Head of caudate nucleus (tissue), 42 donors: ENCODE data around the gene PLEKHJ1.
A peak's percentile ranks its signal among the peaks of the same experiment; 100 is the strongest.

ENCODE experiments used
- DNase-seq, 42 donors: peaks; one replicate each; pipeline versions ENCODE4 v3.0.0 to v3.0.0-alpha.2; 2020 to 2021; ENCODE audit warnings: mixed read lengths in 7 of 42
- intact Hi-C: fragments of 100-400 bp; cut with DNase I; formaldehyde crosslinking; loops from one replicate; pipeline ENCODE4 v1.15.0; 2022

Gene PLEKHJ1

DNA sequence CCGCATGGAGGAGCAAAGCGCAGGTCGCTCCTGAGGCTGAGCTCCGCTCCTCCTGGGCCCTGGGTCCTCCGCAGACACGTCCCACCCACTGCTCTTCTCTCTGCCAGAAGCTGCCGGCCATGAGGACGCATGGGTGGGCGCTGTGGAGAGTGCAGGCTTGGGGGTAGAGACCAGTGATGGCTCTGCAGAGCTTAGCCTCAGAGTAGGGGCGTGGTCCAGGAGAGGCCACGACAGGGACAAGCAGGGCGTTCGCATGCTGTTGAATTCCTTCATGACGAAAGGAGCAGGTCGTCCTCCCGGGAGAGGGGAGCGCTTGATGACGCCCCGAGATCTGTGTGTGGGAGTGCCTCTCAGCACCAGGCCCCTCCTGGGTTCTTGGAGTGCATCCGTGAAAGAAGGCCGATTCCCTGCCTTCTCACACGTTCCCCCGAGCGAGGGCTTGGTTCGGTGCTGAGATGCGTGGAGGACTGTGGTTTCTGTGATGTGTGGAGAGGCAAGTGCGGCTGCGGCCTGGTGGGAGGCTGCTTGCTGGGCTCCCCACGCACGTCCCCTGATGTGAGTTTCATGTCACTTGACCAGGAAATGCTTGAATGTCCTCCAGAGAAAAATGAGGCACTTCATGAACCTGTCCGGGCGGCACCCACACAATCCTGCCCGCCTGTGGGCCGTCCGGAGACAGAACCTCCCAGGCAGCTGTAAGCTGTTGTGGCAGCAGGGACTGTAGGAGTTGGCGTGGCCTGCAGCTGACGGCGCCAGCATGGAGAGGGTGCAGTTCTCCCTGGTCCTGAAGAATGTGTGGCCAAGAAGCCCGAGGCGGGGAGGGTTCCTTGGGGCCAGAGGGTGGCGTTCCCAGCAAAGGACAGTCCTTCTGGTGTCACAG is 5.0 kb upstream of the PLEKHJ1 start:
- DNase-seq, result peak in 39 of 42 donors; percentile 25 to 84 (median 57)
- intact Hi-C loops, result no loop called here

DNA sequence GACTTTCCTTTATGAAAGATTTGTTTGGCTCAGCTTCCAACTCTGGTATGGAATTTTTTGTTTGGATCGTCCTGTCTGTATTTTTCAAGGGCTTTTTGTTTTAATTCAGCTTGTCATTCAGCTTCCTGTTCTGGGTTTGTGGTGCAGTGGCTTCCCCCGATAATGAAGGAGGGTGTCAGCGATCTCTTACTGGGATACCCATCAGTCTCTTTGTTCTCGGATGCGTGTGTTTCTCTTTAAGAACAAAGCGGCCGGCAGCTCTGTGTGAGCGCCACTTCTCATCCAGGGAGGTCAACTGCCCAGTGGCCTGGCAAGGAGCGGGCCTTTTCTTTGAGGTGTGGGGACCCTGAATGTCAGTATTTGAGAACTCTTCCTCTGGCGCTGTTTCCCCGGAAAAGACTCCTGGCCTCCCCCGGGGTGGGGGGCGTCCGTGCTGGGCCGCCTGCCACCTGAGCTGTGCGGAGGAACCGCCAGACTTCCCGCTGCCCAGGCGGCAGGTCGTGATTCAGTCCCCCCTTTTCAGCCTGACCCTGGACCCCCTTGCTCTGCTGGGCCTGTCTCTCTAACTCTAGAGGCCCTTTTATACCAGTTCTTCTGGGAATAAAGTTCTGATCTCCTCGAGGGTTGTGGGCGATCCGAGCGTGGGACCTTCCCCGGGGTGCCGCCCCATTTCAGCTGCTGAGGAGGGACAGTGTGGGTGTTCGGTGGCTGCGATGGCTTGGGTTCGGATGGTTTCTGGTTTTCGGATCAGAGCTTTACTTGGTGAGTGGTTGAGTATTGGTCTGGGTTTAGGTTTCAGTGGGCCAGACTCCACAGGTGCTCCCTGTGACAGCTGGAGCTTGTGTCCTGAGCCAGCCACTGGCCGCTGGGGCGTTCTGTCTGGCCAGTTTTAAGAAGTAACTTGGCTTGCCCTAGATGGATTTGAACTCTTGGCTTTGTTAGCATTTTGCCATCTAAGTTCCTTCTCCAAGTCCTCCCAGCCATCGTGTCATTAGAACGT is 3.9 kb upstream of the PLEKHJ1 start:
- intact Hi-C loops, result loop anchor here (5.0 kb wide), 2 partner anchors 77 to 88 kb away; partner anchors contain the start of gene AP3D1
- peak in 3 of 42 donors; percentile 21 to 46 (median 21) for DNase-seq

DNA sequence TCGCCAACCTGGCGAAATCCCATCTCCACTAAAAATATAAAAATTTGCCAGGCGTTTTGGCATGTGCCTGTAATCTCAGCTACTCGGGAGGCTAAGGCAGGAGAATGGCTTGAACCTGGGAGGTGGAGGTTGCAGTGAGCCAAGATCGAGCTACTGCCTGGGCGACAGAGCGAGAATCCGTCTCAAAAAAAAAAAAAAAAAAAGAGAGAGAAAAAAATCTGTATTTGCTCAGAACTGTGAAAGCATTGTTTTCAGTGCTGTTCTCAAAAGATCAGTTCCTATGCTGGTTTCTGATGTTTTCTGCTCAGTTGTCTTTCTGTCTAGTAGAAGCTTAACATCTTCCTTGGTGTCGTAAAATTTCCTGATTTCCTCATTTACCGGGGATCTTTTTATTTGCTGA is 3.0 kb upstream of the PLEKHJ1 start:
- intact Hi-C loops, result loop anchor here (5.0 kb wide), 2 partner anchors 78 to 87 kb away; partner anchors contain the start of gene AP3D1
- DNase-seq, result no peak

DNA sequence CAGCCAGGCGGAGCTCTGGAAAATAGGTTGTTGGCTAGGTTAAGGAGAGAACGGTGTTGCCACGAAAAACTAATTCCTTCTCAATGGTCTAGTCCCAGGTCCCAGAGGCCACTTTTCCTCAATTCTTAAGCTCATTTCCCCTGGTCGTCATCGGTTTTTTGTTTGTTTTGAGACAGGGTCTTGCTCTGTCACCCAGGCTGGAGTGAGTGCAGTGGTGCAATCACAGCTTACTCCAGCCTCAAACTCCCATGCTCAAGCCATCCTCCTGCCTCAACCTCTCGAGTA is 1.7 kb upstream of the PLEKHJ1 start:
- intact Hi-C loops, result loop anchor here (2.0 to 5.0 kb wide), 3 partner anchors 35 to 86 kb away; partner anchors contain the start of gene AP3D1
- no peak for DNase-seq

- intact Hi-C loops, result loop anchor here (2.0 to 5.0 kb wide), 3 partner anchors 36 to 85 kb away; partner anchors contain the start of gene AP3D1
- peak in 1 of 42 donors; percentile 30 for DNase-seq
Observed at GRCh38 chr19:2237051-2237868, 1.1 kb upstream of the PLEKHJ1 start.

GRCh38 chr19:2236064-2236313 is 140 bp downstream of the PLEKHJ1 start:
- intact Hi-C loops, result loop anchor here (2.0 to 5.0 kb wide), 3 partner anchors 37 to 84 kb away; partner anchors contain the start of gene AP3D1
- no peak for DNase-seq

GRCh38 chr19:2235381-2236063 is 607 bp downstream of the PLEKHJ1 start:
- intact Hi-C loops, result loop anchor here (2.0 to 5.0 kb wide), 3 partner anchors 37 to 83 kb away; partner anchors contain the start of gene AP3D1
- peak in 4 of 42 donors; percentile 19 to 39 (median 27) for DNase-seq

DNA sequence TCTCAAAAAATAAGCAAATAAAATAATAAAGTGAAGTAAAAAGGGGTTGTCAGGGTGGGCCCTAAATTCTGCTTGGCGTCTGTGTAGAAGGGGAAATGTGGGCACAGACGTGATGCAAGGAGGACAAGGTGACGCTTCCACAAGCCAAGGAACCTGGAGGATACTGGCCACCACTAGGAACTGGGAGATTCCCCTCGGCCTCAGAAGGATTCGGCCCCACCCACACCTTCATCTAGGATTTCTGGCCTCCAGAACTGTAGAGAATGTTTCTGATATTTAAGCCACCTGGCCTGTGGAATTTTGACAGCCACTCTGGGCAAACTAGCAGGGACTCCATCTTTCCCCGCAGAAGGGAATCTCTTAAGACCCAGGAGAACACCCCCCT is 1.1 kb downstream of the PLEKHJ1 start:
- no peak for DNase-seq
- intact Hi-C loops, result loop anchor here (5.0 kb wide), 2 partner anchors 82 to 83 kb away; partner anchors contain the start of gene AP3D1

- DNase-seq, result no peak
- intact Hi-C loops, result no loop called here
Observed at GRCh38 chr19:2233601-2234280, 2.4 kb downstream of the PLEKHJ1 start.

- intact Hi-C loops, result no loop called here
- no peak for DNase-seq
Observed at GRCh38 chr19:2232286-2233151, 3.6 kb downstream of the PLEKHJ1 start.

GRCh38 chr19:2231621-2232221 is 4.4 kb downstream of the PLEKHJ1 start:
- DNase-seq, result peak in 7 of 42 donors; percentile 33 to 65 (median 41)
- intact Hi-C loops, result no loop called here

GRCh38 chr19:2230807-2231533 is 5.2 kb downstream of the PLEKHJ1 start:
- intact Hi-C loops, result no loop called here
- no peak for DNase-seq

GRCh38 chr19:2230033-2230531 is 6.0 kb downstream of the PLEKHJ1 start:
- intact Hi-C loops, result no loop called here
- DNase-seq, result no peak

DNA sequence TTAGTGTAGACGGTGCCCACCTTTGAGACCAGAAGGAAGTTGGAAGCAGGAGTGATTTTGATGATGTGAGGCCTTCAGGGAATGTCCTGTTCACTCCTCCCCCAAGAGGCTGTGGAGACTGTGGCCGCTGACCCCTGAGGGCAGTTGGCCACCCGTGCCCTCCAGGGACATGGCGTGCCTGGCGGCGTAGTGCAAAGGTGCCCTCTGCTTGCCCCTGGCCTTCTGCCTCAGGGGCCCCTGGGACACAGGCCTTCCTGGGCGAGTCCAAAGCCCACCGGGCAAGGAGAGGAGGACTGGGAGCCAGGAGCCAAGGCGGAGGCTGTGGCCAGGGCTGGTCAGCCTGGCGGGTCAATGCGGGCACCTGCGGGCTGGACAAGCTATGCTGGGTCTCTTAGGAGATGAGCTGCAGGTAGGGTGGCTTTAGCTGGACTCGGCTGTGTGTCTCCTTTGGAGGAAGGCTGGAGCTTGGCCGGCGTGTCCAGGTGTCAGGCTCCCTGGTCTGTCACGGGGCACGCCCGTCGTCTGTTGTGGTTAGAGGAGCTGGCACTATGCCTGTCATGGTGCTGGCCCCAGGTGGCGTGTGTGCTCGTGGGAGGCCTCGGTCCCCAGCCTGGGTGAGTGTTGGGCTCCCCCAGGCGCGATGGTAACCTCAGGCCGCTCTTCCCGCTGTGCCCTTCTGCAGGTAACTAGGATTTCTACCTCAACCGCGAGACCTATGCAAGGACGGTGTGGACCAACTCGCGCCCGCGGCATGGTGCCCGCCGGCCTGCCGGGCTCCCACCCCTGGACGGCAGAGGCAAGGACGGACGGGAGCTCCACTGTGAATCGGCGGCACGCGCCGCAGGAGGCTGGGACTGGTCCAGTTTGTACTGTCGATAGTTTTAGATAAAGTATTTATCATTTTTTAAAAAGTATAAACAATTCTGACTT is 6.8 kb downstream of the PLEKHJ1 start:
- intact Hi-C loops, result no loop called here

More for the DNA sequence above, 6.8 kb downstream of the PLEKHJ1 start:
- no peak for DNase-seq
